ENCODE data around the gene CSRNP2.

GRCh38 chr12:51036279-51036678 lies 47.1 kb downstream of the CSRNP2 start:
- TF ChIP-seq, protein P1, sequence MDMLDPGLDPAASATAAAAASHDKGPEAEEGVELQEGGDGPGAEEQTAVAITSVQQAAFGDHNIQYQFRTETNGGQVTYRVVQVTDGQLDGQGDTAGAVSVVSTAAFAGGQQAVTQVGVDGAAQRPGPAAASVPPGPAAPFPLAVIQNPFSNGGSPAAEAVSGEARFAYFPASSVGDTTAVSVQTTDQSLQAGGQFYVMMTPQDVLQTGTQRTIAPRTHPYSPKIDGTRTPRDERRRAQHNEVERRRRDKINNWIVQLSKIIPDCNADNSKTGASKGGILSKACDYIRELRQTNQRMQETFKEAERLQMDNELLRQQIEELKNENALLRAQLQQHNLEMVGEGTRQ (IDR thresholded peaks at IDR 0.05; ENCODE audit: low read depth, low read length), result no peak
- TF ChIP-seq, protein P2, sequence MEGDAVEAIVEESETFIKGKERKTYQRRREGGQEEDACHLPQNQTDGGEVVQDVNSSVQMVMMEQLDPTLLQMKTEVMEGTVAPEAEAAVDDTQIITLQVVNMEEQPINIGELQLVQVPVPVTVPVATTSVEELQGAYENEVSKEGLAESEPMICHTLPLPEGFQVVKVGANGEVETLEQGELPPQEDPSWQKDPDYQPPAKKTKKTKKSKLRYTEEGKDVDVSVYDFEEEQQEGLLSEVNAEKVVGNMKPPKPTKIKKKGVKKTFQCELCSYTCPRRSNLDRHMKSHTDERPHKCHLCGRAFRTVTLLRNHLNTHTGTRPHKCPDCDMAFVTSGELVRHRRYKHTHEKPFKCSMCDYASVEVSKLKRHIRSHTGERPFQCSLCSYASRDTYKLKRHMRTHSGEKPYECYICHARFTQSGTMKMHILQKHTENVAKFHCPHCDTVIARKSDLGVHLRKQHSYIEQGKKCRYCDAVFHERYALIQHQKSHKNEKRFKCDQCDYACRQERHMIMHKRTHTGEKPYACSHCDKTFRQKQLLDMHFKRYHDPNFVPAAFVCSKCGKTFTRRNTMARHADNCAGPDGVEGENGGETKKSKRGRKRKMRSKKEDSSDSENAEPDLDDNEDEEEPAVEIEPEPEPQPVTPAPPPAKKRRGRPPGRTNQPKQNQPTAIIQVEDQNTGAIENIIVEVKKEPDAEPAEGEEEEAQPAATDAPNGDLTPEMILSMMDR (conservative IDR thresholded peaks at IDR 0.05; ENCODE audit: low read depth, low read length), result no peak
- TF ChIP-seq CEBPB (IDR thresholded peaks at IDR 0.05; ENCODE audit: low read depth, low read length) (no peak), RFX5 (IDR thresholded peaks at IDR 0.05; ENCODE audit: low read depth, low read length) (no peak), POLR2A (IDR thresholded peaks at IDR 0.05; ENCODE audit: low read depth, low read length) (no peak)
